Measurements from ENCODE around the gene CFDP1.

The CFDP1 gene

GRCh38 chr16:75248142-75248535 lies 185.2 kb downstream of the CFDP1 start:
- no peak for DNase-seq

- DNase-seq, result no peak
Measured at GRCh38 chr16:75247249-75247648, 186.1 kb downstream of the CFDP1 start.

GRCh38 chr16:75246504-75247205 lies 186.6 kb downstream of the CFDP1 start:
- no peak for DNase-seq

DNA sequence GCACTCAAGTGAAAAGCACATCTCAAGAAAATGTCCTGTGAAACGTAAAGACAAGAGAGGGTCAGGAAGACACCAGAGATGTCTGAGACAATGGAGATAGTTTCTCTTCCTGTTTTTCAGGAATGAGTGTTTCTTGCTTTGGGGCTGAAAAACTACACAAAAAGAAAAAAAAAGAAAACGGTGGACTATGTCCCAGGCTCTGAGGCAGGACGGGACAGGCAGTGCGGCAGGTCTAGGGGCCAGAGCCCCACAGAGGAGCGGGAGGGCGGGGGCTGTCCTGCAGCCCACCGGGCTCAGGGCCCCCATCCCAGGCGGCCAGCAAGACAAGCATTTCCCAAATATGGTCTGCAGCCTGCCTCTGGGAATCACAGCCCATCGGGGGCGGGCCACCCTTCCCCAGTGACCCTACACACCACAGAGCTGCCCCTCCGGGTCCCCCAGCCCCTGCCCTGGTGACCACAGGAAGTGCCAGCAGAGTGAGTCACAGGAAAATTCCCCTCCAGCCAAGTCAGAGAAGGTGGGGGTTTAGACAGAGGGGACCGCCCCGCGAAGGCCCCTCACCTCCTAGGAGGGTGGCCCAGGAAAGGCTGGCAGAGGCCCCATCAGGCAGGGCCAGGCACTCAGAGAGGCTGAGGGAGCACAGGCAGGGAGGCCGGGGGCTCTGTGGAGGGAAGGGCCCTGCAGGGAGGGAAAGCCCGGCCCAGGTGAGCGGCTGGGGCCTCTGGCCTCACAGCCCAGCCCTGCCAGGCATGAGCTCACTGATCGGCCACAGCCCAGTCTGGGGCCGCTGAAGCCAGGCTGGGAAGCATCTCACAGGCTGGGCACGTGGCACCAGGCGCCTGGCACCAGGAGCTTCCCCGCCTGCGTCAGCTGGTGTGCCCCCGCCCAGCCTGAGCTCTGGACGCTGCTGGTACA lies 188.2 kb downstream of the CFDP1 start:
- peak; percentile 13 to 44 for DNase-seq

DNA sequence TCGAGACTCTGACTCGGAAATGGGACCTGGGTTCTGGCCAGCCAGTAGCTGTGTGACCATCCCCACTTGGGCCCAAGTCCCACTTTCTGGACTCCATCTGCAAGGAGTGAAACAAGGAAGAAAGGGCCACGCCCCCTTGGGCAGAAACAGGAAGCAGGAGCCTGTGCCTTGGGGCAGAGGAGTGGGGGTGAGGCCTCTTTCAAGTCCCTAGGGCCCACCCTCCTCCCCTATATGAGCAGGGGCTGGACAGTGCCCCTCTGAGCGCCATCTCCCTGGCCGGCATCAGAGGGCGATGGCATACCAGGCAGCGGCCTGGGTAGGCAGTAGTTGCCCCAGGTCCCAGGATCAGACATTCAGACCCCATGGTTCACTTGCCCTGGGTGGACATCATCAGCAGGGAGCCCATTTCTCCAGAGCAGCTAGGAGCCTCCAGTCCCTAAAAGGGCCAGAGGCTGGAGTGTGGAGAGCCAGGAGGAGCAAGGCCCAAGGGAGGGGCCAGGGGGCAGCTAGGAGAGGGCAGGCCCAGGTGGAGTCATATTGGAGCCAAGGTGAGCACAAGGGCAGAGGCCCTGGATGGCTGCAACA lies 189.0 kb downstream of the CFDP1 start:
- peak in 1 of 2 donors; percentile 10 for DNase-seq
